DOHH2 (cell line): ENCODE results near the gene TTN.

ENCODE experiments used
- H3F3A ChIP-seq: fragments of 200-600 bp; sonication (generic), shearing (Covaris generic); 2 replicates; pipeline ENCODE4 v1.6.0; 2016; ENCODE audit warnings: antibody characterized with exemption, mild to moderate bottlenecking; ENCODE audit not compliant: control insufficient read depth, insufficient read depth
- H3K27ac ChIP-seq: fragments of 200-600 bp; sonication (generic); 2 replicates; pipeline ENCODE4 v1.5.1; 2014; ENCODE audit warnings: low read depth, mild to moderate bottlenecking, low read length, moderate library complexity
- H3K27me3 ChIP-seq: fragments of 200-600 bp; sonication (generic); 2 replicates; pipeline ENCODE4 v1.6.1; 2014; ENCODE audit warnings: mild to moderate bottlenecking, low read length, mixed read lengths; ENCODE audit not compliant: control insufficient read depth
- H3K36me3 ChIP-seq: fragments of 200-600 bp; sonication (generic); 2 replicates; pipeline ENCODE4 v1.6.1; 2014; ENCODE audit warnings: mild to moderate bottlenecking, low read length, moderate library complexity, mixed read lengths; ENCODE audit not compliant: control insufficient read depth
- H3K4me1 ChIP-seq: fragments of 200-600 bp; sonication (generic); 2 replicates; pipeline ENCODE4 v1.6.1; 2014; ENCODE audit warnings: mild to moderate bottlenecking, low read length, mixed read lengths; ENCODE audit not compliant: control insufficient read depth
- H3K4me2 ChIP-seq: fragments of 200-600 bp; sonication (generic); 2 replicates; pipeline ENCODE4 v1.6.0; 2014; ENCODE audit warnings: mild to moderate bottlenecking, low read length, moderate library complexity
- H3K4me3 ChIP-seq: fragments of 200-600 bp; sonication (generic); 2 replicates; pipeline ENCODE4 v1.5.1; 2014; ENCODE audit warnings: mild to moderate bottlenecking, low read length, mixed read lengths
- H3K79me2 ChIP-seq: fragments of 200-600 bp; sonication (generic); 2 replicates; pipeline ENCODE4 v1.6.1; 2014; ENCODE audit warnings: mild to moderate bottlenecking, low read length, mixed read lengths; ENCODE audit not compliant: control insufficient read depth
- H3K9me2 ChIP-seq: fragments of 200-600 bp; sonication (generic); replicated peaks from 2 replicates; pipeline ENCODE4 v1.6.1; 2014; ENCODE audit warnings: mild to moderate bottlenecking, low read length, mixed read lengths; ENCODE audit not compliant: control insufficient read depth
- H3K9me3 ChIP-seq: fragments of 200-600 bp; sonication (generic); 2 replicates; pipeline ENCODE4 v1.6.1; 2014; ENCODE audit warnings: antibody characterized with exemption, low read length, mixed read lengths; ENCODE audit not compliant: control insufficient read depth, insufficient read depth
- H4K20me1 ChIP-seq: fragments of 200-600 bp; sonication (generic); 2 replicates; pipeline ENCODE4 v1.6.0; 2014; ENCODE audit warnings: low read depth, mild to moderate bottlenecking, antibody characterized with exemption, low read length, moderate library complexity; ENCODE audit not compliant: control insufficient read depth, insufficient read depth
- EZH2phosphoT487 ChIP-seq: fragments of 200-600 bp; sonication (generic); IDR thresholded peaks from 2 replicates; pipeline ENCODE4 v1.6.1; 2017; ENCODE audit warnings: borderline replicate concordance, mild to moderate bottlenecking, antibody characterized with exemption, low read length, moderate library complexity, mixed read lengths
- TF ChIP-seq, protein P1 (sequence below): fragments of 200-600 bp; sonication (generic); IDR thresholded peaks from one replicate; pipeline ENCODE4 v1.5.1; 2014; ENCODE audit warnings: antibody characterized with exemption, mild to moderate bottlenecking, low read depth, low read length; ENCODE audit not compliant: poor library complexity, severe bottlenecking

TTN gene

DNA sequence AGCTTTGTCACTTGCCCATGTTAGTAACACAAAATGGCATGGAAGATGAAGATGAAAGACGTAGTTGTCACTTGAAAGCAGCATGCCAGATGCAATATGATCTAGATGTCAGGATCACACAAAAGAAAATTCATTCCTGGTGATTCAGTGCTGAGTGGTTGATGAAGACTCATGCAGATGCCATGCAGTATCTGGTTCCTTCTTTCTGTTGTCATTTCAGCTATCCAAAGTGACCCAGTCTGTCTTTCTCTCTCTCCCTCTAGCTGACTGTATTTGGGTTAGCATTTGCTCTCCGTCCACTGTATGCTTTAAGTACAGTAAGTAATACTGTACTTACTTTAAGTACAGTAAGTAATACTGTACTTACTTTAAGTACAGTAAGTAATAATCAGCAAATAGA is 50.4 kb downstream of the TTN start:
- no peaks in the 10 kb centered on the region for H3K4me1 ChIP-seq
- no peak overlapping the region for H3K4me2 ChIP-seq
- no peaks in the 10 kb centered on the region for H3K9me3 ChIP-seq
- H3K79me2 ChIP-seq, result no peaks in the 10 kb centered on the region
- H3K9me2 ChIP-seq, result no peaks in the 10 kb centered on the region
- no peak overlapping the region for H3K4me3 ChIP-seq
- H3F3A ChIP-seq, result no peaks in the 10 kb centered on the region
- H3K27ac ChIP-seq, result no peak overlapping the region
- H4K20me1 ChIP-seq, result no peaks in the 10 kb centered on the region
- no peaks in the 10 kb centered on the region for H3K27me3 ChIP-seq
- no peak for TF ChIP-seq EZH2phosphoT487
- TF ChIP-seq, protein P1, sequence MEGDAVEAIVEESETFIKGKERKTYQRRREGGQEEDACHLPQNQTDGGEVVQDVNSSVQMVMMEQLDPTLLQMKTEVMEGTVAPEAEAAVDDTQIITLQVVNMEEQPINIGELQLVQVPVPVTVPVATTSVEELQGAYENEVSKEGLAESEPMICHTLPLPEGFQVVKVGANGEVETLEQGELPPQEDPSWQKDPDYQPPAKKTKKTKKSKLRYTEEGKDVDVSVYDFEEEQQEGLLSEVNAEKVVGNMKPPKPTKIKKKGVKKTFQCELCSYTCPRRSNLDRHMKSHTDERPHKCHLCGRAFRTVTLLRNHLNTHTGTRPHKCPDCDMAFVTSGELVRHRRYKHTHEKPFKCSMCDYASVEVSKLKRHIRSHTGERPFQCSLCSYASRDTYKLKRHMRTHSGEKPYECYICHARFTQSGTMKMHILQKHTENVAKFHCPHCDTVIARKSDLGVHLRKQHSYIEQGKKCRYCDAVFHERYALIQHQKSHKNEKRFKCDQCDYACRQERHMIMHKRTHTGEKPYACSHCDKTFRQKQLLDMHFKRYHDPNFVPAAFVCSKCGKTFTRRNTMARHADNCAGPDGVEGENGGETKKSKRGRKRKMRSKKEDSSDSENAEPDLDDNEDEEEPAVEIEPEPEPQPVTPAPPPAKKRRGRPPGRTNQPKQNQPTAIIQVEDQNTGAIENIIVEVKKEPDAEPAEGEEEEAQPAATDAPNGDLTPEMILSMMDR, result no peak
- H3K36me3 ChIP-seq, result no peaks in the 10 kb centered on the region

DNA sequence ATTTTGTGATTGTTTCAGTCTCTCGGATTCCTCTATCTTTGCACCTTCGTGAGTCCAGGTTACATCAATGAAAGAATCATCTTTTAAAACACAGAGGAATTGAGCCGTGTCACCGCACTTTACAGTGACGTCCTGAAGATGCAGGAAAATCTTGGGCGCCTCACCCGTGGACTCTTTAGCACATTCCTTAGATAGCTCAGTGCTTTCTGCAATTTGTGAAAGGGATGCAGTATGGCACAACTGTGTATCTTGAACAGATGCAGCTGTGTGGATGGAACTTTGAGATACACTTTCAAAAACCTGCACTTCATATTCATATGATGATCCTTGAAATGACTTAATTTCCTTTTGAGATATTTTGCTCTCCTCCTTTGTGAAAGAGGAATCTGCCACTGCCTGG is 50.9 kb downstream of the TTN start:
- no peaks in the 10 kb centered on the region for H3K9me2 ChIP-seq
- H3K27ac ChIP-seq, result no peak overlapping the region
- no peak overlapping the region for H3K4me2 ChIP-seq
- no peaks in the 10 kb centered on the region for H3K9me3 ChIP-seq
- no peaks in the 10 kb centered on the region for H4K20me1 ChIP-seq
- H3K36me3 ChIP-seq, result no peaks in the 10 kb centered on the region
- no peaks in the 10 kb centered on the region for H3K27me3 ChIP-seq
- no peaks in the 10 kb centered on the region for H3K4me1 ChIP-seq
- no peaks in the 10 kb centered on the region for H3F3A ChIP-seq
- TF ChIP-seq EZH2phosphoT487, result no peak
- TF ChIP-seq, protein P1, result no peak
- H3K79me2 ChIP-seq, result no peaks in the 10 kb centered on the region
- H3K4me3 ChIP-seq, result no peak overlapping the region

DNA sequence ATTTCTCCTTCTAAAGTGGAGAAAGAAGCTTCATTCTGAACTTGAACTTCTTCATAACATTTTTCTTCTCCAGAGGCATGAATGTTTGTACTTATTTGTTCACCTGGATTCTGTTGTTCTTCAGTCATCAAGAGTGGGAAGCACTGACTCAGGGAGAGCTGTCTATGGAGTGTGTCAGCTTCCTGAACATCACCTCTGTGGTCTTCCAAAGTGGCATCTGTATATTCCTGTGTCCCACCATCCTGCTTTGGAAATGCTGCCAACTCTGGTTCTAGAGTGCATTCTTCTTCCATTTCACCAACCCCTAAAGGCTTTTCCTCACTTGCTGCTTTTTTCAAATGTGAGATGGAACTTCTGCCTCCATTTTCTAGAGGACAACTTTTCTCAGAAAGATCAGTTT is 59.5 kb downstream of the TTN start:
- H3K9me2 ChIP-seq, result no peaks in the 10 kb centered on the region
- H3K79me2 ChIP-seq, result no peaks in the 10 kb centered on the region
- no peaks in the 10 kb centered on the region for H3F3A ChIP-seq
- no peaks in the 10 kb centered on the region for H3K9me3 ChIP-seq
- no peak overlapping the region for H3K4me3 ChIP-seq
- H3K4me2 ChIP-seq, result no peak overlapping the region
- H3K4me1 ChIP-seq, result no peaks in the 10 kb centered on the region
- H3K27me3 ChIP-seq, result no peaks in the 10 kb centered on the region
- TF ChIP-seq EZH2phosphoT487, result no peak
- TF ChIP-seq, protein P1, result no peak
- no peak overlapping the region for H3K27ac ChIP-seq
- H4K20me1 ChIP-seq, result no peaks in the 10 kb centered on the region
- no peaks in the 10 kb centered on the region for H3K36me3 ChIP-seq

DNA sequence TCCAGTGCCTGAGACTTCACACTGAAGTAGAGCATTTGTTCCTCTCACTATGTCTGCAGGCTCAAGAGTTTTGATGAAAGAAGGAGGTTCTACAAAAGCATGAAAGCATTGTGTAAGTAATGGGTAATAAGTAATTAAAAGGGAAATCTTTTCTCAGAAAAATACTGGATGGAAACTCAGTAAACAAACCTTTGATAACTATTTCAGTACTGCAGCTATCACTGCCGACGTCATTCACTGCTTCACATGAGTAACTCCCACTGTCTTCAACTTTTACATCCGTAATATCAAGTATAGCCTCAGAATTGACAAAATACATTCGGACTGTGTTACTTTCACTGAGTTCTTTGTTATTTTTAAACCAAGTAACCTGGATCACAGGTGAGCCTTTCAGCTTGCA is 72.7 kb downstream of the TTN start:
- Histone ChIP-seq H3K27ac (no peak overlapping the region), H3K79me2 (no peaks in the 10 kb centered on the region), H3K4me1 (no peaks in the 10 kb centered on the region), H3K4me2 (no peak overlapping the region), H3K9me2 (no peaks in the 10 kb centered on the region), H3K36me3 (no peaks in the 10 kb centered on the region), H3K27me3 (no peaks in the 10 kb centered on the region), H3K9me3 (no peaks in the 10 kb centered on the region), H3F3A (no peaks in the 10 kb centered on the region), H4K20me1 (no peaks in the 10 kb centered on the region), H3K4me3 (no peak overlapping the region)
- no peak for TF ChIP-seq EZH2phosphoT487
- TF ChIP-seq, protein P1, result no peak
